ENCODE data around the gene PLA2G4B. TPM values are rescaled to one million over a fixed set of nuclear protein-coding genes. Genes with fewer than 3 reads are reported as not detected.

Gene PLA2G4B
- total RNA-seq, 2 experiments from 2014 or later, result 4.2 to 4.8 TPM

- ATAC-seq, result no peak
- ChIA-PET POLR2A (no interaction called here), CTCF (no interaction called here)
- Mint-ChIP-seq H3K36me3 (ENCODE audit: low read depth) (no peaks in the 10 kb centered on the region), H3K27me3 (no peaks in the 10 kb centered on the region), H3K4me3 (no peak overlapping the region), H3K9me3 (no peaks in the 10 kb centered on the region), H3K4me1 (ENCODE audit: low read depth) (no peaks in the 10 kb centered on the region), H3K27ac (no peak overlapping the region)
- TF ChIP-seq, protein P1, sequence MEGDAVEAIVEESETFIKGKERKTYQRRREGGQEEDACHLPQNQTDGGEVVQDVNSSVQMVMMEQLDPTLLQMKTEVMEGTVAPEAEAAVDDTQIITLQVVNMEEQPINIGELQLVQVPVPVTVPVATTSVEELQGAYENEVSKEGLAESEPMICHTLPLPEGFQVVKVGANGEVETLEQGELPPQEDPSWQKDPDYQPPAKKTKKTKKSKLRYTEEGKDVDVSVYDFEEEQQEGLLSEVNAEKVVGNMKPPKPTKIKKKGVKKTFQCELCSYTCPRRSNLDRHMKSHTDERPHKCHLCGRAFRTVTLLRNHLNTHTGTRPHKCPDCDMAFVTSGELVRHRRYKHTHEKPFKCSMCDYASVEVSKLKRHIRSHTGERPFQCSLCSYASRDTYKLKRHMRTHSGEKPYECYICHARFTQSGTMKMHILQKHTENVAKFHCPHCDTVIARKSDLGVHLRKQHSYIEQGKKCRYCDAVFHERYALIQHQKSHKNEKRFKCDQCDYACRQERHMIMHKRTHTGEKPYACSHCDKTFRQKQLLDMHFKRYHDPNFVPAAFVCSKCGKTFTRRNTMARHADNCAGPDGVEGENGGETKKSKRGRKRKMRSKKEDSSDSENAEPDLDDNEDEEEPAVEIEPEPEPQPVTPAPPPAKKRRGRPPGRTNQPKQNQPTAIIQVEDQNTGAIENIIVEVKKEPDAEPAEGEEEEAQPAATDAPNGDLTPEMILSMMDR (IDR thresholded peaks at IDR 0.05), result no peak
- intact Hi-C loops (cut with micrococcal nuclease), result no loop called here
- DNase-seq, result no peak
Measured at GRCh38 chr15:41841131-41841530, 2.5 kb downstream of the PLA2G4B start.

- no peaks in the 10 kb centered on the region for H3K4me1 Mint-ChIP-seq (ENCODE audit: low read depth)
- no peaks in the 10 kb centered on the region for H3K9me3 Mint-ChIP-seq
- DNase-seq, result no peak
- no peak overlapping the region for H3K4me3 Mint-ChIP-seq
- intact Hi-C loops (cut with micrococcal nuclease), result no loop called here
- no peaks in the 10 kb centered on the region for H3K27me3 Mint-ChIP-seq
- TF ChIP-seq, protein P1 (IDR thresholded peaks at IDR 0.05), result no peak
- ChIA-PET POLR2A (no interaction called here), CTCF (interaction anchor here (1.0 kb wide), 1 partner anchor 62 kb away, joined by 3 read pairs; no protein-coding TSS in a partner anchor)
- no peaks in the 10 kb centered on the region for H3K36me3 Mint-ChIP-seq (ENCODE audit: low read depth)
- ATAC-seq, result no peak
- no peak overlapping the region for H3K27ac Mint-ChIP-seq
Measured at GRCh38 chr15:41842229-41842628, 3.6 kb downstream of the PLA2G4B start.

DNA sequence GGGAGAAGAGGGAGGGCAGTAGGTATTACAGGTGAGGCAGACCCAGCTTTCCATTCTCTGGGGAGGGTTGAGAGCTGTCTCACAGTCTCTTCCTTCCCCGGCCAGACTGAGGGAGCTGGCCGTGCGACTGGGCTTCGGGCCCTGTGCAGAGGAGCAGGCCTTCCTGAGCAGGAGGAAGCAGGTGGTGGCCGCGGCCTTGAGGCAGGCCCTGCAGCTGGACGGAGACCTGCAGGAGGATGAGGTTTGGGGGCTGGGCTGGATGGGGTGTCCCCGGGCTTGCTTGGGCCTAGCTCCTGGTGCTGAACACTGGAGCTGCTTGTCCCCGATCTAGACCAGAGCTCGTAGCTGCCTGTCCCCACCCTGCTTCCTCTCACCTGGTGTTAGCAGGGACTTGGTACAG is 4.9 kb downstream of the PLA2G4B start:
- POLR2A ChIA-PET, result interaction anchor here (1.1 to 1.3 kb wide), 2 partner anchors 9 to 69 kb away, joined by 3 to 4 read pairs; partner anchors contain the start of gene MAPKBP1
- no peak for ATAC-seq
- H3K9me3 Mint-ChIP-seq, result no peaks in the 10 kb centered on the region
- peaks cover 3% of the 10 kb centered on the region for H3K4me1 Mint-ChIP-seq (ENCODE audit: low read depth)
- no peak for DNase-seq
- TF ChIP-seq, protein P1 (IDR thresholded peaks at IDR 0.05), result no peak
- CTCF ChIA-PET, result no interaction called here
- H3K27me3 Mint-ChIP-seq, result no peaks in the 10 kb centered on the region
- no peak overlapping the region for H3K27ac Mint-ChIP-seq
- H3K36me3 Mint-ChIP-seq (ENCODE audit: low read depth), result peaks cover 3% of the 10 kb centered on the region
- H3K4me3 Mint-ChIP-seq, result no peak overlapping the region
- intact Hi-C loops (cut with micrococcal nuclease), result no loop called here

DNA sequence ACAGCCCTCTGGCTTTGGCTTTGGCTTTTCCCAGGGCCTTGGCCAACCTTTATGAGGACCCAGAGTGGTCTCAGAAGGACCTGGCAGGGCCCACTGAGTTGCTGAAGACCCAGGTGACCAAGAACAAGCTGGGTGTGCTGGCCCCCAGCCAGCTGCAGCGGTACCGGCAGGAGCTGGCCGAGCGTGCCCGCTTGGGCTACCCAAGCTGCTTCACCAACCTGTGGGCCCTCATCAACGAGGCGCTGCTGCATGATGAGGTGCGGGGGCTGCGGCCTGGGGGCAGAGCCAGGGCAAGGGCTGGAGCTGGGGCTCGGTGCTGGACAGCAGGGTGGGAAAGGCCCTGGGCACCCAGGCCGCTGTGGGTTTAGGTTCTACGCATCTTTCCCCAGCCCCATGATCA is 6.2 kb downstream of the PLA2G4B start:
- TF ChIP-seq, protein P1 (IDR thresholded peaks at IDR 0.05), result no peak
- peaks cover 7% of the 10 kb centered on the region for H3K4me1 Mint-ChIP-seq (ENCODE audit: low read depth)
- no peak overlapping the region for H3K4me3 Mint-ChIP-seq
- ChIA-PET POLR2A (interaction anchor here (1.6 kb wide), 1 partner anchor 17 kb away, joined by 5 read pairs; no protein-coding TSS in a partner anchor), CTCF (interaction anchor here (1.8 kb wide), 1 partner anchor 60 kb away, joined by 4 read pairs; no protein-coding TSS in a partner anchor)
- intact Hi-C loops (cut with micrococcal nuclease), result no loop called here
- H3K9me3 Mint-ChIP-seq, result no peaks in the 10 kb centered on the region
- H3K36me3 Mint-ChIP-seq (ENCODE audit: low read depth), result peaks cover 3% of the 10 kb centered on the region
- ATAC-seq (no peak), DNase-seq (no peak)
- H3K27ac Mint-ChIP-seq, result no peak overlapping the region
- H3K27me3 Mint-ChIP-seq, result no peaks in the 10 kb centered on the region

- intact Hi-C loops (cut with micrococcal nuclease), result no loop called here
- DNase-seq (no peak), ATAC-seq (no peak)
- H3K4me3 Mint-ChIP-seq, result no peak overlapping the region
- no peaks in the 10 kb centered on the region for H3K27me3 Mint-ChIP-seq
- H3K4me1 Mint-ChIP-seq (ENCODE audit: low read depth), result peaks cover 7% of the 10 kb centered on the region
- H3K27ac Mint-ChIP-seq, result no peak overlapping the region
- TF ChIP-seq, protein P1 (IDR thresholded peaks at IDR 0.05), result no peak
- H3K36me3 Mint-ChIP-seq (ENCODE audit: low read depth), result peaks cover 3% of the 10 kb centered on the region
- H3K9me3 Mint-ChIP-seq, result no peaks in the 10 kb centered on the region
- ChIA-PET CTCF (no interaction called here), POLR2A (no interaction called here)
Measured at GRCh38 chr15:41847206-41847605, 8.6 kb downstream of the PLA2G4B start.

Data from activated CD8-positive, alpha-beta T cell treated with anti-CD3 and anti-CD28 coated beads for 36 hours (primary cell).